Esophagus muscularis mucosa (tissue), 4 donors: ENCODE results near the gene NALCN. TPM values are rescaled to one million over a fixed set of nuclear protein-coding genes. Genes with fewer than 3 reads are reported as not detected.

ENCODE experiments used
- DNase-seq: peaks from one replicate; pipeline ENCODE4 v3.0.0-alpha.2; 2017; ENCODE audit errors: extremely low spot score
- H3K27ac ChIP-seq, 4 donors: fragments of 200-600 bp; sonication (generic); replicated peaks in 1 of 4; 1 replicate in 3 of 4; 2 replicates in 1 of 4; pipeline ENCODE4 v1.5.1; 2016 to 2019; ENCODE audit warnings: mild to moderate bottlenecking in 1 of 4
- H3K27me3 ChIP-seq, 4 donors: fragments of 200-600 bp; sonication (generic); one replicate each; pipeline versions ENCODE4 v1.5.1 to v1.6.0; 2016 to 2019
- H3K36me3 ChIP-seq, 4 donors: fragments of 200-600 bp; sonication (generic); one replicate each; pipeline ENCODE4 v1.5.1; 2016 to 2019
- H3K4me1 ChIP-seq, 4 donors: fragments of 200-600 bp; sonication (generic); one replicate each; pipeline ENCODE4 v1.5.1; 2016 to 2019
- H3K4me3 ChIP-seq, 4 donors: fragments of 200-600 bp; sonication (generic); 1 replicate in 2 of 4; 2 replicates in 2 of 4; pipeline ENCODE4 v1.5.1; 2016 to 2019; ENCODE audit warnings: mild to moderate bottlenecking in 4 of 4, moderate library complexity in 1 of 4
- H3K9me3 ChIP-seq, 4 donors: fragments of 200-600 bp; sonication (generic); 1 replicate in 3 of 4; 2 replicates in 1 of 4; pipeline ENCODE4 v1.5.1; 2016 to 2019
- EP300 ChIP-seq: sonication (generic); formaldehyde crosslinking; IDR thresholded peaks from one replicate; pipeline ENCODE4 v1.6.1; 2017; ENCODE audit warnings: antibody characterized with exemption
- POLR2A ChIP-seq: fragments of 450-650 bp; IDR thresholded peaks from one replicate; pipeline ENCODE4 v1.6.1; 2017; ENCODE audit warnings: antibody characterized with exemption, moderate library complexity, mild to moderate bottlenecking, low read depth
- POLR2AphosphoS5 ChIP-seq, 2 donors: sonication (generic); formaldehyde crosslinking; IDR thresholded peaks; one replicate each; pipeline ENCODE4 v1.6.1; 2017; ENCODE audit warnings: antibody characterized with exemption in 2 of 2
- WGBS: methylation state at CpG from one replicate; pipeline ENCODE4 v1.1.5; 2018; 5-methylcytosine and 5-hydroxymethylcytosine counted together
- intact Hi-C: fragments of 100-400 bp; cut with DNase I; formaldehyde crosslinking; loops from one replicate; pipeline ENCODE4 v1.15.1; 2023
- total RNA-seq, 4 donors: library from RNA; depleted of rRNA; stranded (reverse); fragments of >200 nt; gene quantifications; one replicate each; pipeline versions ENCODE4 v1.1.0 to v1.2.1, GENCODE V29; 2016
- TF ChIP-seq, protein P1 (sequence below), 3 experiments: fragments of 200-600 bp in 2 of 3; fragments of 450-650 bp in 1 of 3; sonication (generic) in 2 of 3; IDR thresholded peaks; one replicate each; pipeline ENCODE4 v1.5.1; 2017 to 2019; ENCODE audit warnings: antibody characterized with exemption in 3 of 3, mild to moderate bottlenecking in 2 of 3, moderate library complexity in 1 of 3

NALCN gene
- total RNA-seq, 4 donors from 2014 or later = 0.42 to 0.83 (median 0.54) TPM

DNA sequence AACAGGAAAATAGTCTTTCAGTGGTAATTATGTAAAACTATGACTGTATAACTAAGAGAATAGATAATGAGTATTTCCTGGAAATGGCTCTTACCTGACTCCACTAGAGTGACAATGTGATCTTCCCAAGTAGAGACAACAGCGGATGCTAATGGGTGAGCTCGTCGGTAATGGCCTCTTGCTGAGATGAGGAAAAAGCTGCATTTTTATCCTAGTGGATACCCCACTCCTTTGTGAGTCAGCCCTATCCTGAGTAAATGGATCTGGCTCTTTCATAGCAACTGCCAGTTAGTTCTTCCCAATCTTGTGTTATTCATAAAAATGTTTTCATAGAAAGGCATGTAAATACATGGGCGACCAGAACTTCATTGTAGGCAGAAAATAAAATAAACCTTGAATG, 299.5 kb downstream of the NALCN start:
- H3K36me3 ChIP-seq = no peaks in the 10 kb centered on the region
- TF ChIP-seq, protein P1, sequence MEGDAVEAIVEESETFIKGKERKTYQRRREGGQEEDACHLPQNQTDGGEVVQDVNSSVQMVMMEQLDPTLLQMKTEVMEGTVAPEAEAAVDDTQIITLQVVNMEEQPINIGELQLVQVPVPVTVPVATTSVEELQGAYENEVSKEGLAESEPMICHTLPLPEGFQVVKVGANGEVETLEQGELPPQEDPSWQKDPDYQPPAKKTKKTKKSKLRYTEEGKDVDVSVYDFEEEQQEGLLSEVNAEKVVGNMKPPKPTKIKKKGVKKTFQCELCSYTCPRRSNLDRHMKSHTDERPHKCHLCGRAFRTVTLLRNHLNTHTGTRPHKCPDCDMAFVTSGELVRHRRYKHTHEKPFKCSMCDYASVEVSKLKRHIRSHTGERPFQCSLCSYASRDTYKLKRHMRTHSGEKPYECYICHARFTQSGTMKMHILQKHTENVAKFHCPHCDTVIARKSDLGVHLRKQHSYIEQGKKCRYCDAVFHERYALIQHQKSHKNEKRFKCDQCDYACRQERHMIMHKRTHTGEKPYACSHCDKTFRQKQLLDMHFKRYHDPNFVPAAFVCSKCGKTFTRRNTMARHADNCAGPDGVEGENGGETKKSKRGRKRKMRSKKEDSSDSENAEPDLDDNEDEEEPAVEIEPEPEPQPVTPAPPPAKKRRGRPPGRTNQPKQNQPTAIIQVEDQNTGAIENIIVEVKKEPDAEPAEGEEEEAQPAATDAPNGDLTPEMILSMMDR (IDR thresholded peaks at IDR 0.05) = no peak
- TF ChIP-seq POLR2A = no peak
- no peak for TF ChIP-seq POLR2AphosphoS5 (IDR thresholded peaks at IDR 0.05)
- intact Hi-C loops = no loop called here
- no peak overlapping the region for H3K4me3 ChIP-seq
- 66% methylated on average over 4 of the region's 4 CpGs for WGBS
- H3K27ac ChIP-seq = no peak overlapping the region
- no peaks in the 10 kb centered on the region for H3K27me3 ChIP-seq
- no peak for DNase-seq
- H3K4me1 ChIP-seq = no peaks in the 10 kb centered on the region
- no peaks in the 10 kb centered on the region for H3K9me3 ChIP-seq

GRCh38 chr13:101116341-101116740, 300.0 kb downstream of the NALCN start:
- intact Hi-C loops = no loop called here
- Histone ChIP-seq H3K36me3 (no peaks in the 10 kb centered on the region), H3K27ac (no peak overlapping the region), H3K9me3 (no peaks in the 10 kb centered on the region), H3K4me3 (no peak overlapping the region), H3K4me1 (no peaks in the 10 kb centered on the region), H3K27me3 (no peaks in the 10 kb centered on the region)
- DNase-seq = no peak
- WGBS = 64% methylated on average over 4 of the region's 4 CpGs
- TF ChIP-seq EP300 (no peak), POLR2A (no peak), POLR2AphosphoS5 (IDR thresholded peaks at IDR 0.05) (no peak)
- TF ChIP-seq, protein P1 (IDR thresholded peaks at IDR 0.05) = no peak

DNA sequence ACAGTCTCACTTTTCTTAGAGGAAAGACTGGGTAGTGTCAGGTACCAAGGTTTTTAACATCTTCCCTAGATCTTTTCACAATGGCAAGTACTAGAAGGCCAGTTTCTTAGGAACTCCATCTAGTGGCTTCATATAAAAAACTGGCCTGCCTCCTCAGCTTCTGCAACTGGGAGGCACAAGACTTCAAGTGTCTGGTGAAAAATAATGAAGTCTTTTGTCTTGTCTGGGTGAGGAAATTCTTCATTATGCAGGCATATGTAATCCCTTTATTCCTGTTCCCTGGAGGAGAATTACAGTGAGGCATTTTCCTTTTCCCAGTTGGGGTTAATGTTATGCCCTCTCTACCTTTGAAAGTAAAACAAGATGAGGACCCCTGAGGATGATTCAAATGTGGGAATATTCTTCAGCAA, 300.5 kb downstream of the NALCN start:
- no peak overlapping the region for H3K4me3 ChIP-seq
- no peak for DNase-seq
- no peaks in the 10 kb centered on the region for H3K27me3 ChIP-seq
- intact Hi-C loops = no loop called here
- H3K9me3 ChIP-seq = no peaks in the 10 kb centered on the region
- TF ChIP-seq, protein P1 (IDR thresholded peaks at IDR 0.05) = no peak
- TF ChIP-seq POLR2A (no peak), EP300 (no peak), POLR2AphosphoS5 (IDR thresholded peaks at IDR 0.05) (no peak)
- H3K27ac ChIP-seq = no peak overlapping the region
- H3K4me1 ChIP-seq = no peaks in the 10 kb centered on the region
- no peaks in the 10 kb centered on the region for H3K36me3 ChIP-seq

GRCh38 chr13:101111894-101112293, 304.4 kb downstream of the NALCN start:
- Histone ChIP-seq H3K27ac (no peak overlapping the region), H3K4me1 (no peaks in the 10 kb centered on the region), H3K36me3 (no peaks in the 10 kb centered on the region), H3K4me3 (no peak overlapping the region), H3K9me3 (no peaks in the 10 kb centered on the region), H3K27me3 (no peaks in the 10 kb centered on the region)
- DNase-seq = no peak
- intact Hi-C loops = no loop called here
- WGBS = 75% methylated on average over 2 of the region's 2 CpGs
- TF ChIP-seq EP300 (no peak), POLR2AphosphoS5 (IDR thresholded peaks at IDR 0.05) (no peak), POLR2A (no peak)
- TF ChIP-seq, protein P1 (IDR thresholded peaks at IDR 0.05) = no peak

- H3K27ac ChIP-seq = no peak overlapping the region
- 98% methylated on average over 7 of the region's 7 CpGs for WGBS
- H3K4me1 ChIP-seq = no peaks in the 10 kb centered on the region
- no peak overlapping the region for H3K4me3 ChIP-seq
- DNase-seq = no peak
- intact Hi-C loops = no loop called here
- TF ChIP-seq POLR2A (no peak), EP300 (no peak), POLR2AphosphoS5 (IDR thresholded peaks at IDR 0.05) (no peak)
- TF ChIP-seq, protein P1 (IDR thresholded peaks at IDR 0.05) = no peak
- no peaks in the 10 kb centered on the region for H3K27me3 ChIP-seq
- H3K36me3 ChIP-seq = no peaks in the 10 kb centered on the region
- H3K9me3 ChIP-seq = no peaks in the 10 kb centered on the region
These were observed 307.3 kb downstream of the NALCN start for GRCh38 chr13:101109005-101109404.
